ENCODE measurements around the gene EFNB2. TPM values are rescaled to one million over a fixed set of nuclear protein-coding genes. Genes with fewer than 3 reads are reported as not detected.

Gene EFNB2
- total RNA-seq, 2 experiments from 2014 or later = 0.25 to 0.51 TPM

GRCh38 chr13:106471957-106472543, 63.4 kb downstream of the EFNB2 start:
- TF ChIP-seq CTCF (conservative IDR thresholded peaks at IDR 0.05; ENCODE audit: low read length) (no peak), EZH2phosphoT487 (IDR thresholded peaks at IDR 0.05; ENCODE audit: borderline replicate concordance, low read depth, low read length) (no peak)
- POLR2A ChIA-PET = interaction anchor here (0.6 kb wide), 1 partner anchor 1387 kb away, joined by 6 read pairs; no protein-coding TSS in a partner anchor
- intact Hi-C loops (cut with micrococcal nuclease; ENCODE audit: unreplicated experiment) = no loop called here
- Histone ChIP-seq H4K20me1 (ENCODE audit: insufficient read depth, low read length) (no peaks in the 10 kb centered on the region), H3K9me2 (ENCODE audit: insufficient read depth, low read length) (no peaks in the 10 kb centered on the region), H3K9me3 (ENCODE audit: low read length) (no peaks in the 10 kb centered on the region), H3K27ac (ENCODE audit: low read depth, low read length, poor library complexity, severe bottlenecking) (no peak overlapping the region), H3K79me2 (ENCODE audit: insufficient read depth, low read depth, low read length) (no peaks in the 10 kb centered on the region), H3K4me3 (ENCODE audit: low read depth, low read length, poor library complexity, severe bottlenecking) (no peak overlapping the region), H3K4me2 (ENCODE audit: low read length) (no peak overlapping the region), H3K36me3 (ENCODE audit: insufficient read depth, low read length) (no peaks in the 10 kb centered on the region), H2AFZ (ENCODE audit: low read length) (no peak overlapping the region), H3K4me1 (ENCODE audit: insufficient read depth, low read length, poor library complexity, severe bottlenecking) (no peaks in the 10 kb centered on the region)
- DNase-seq (ENCODE audit: low spot score) = no peak
- BruUV-seq (replicated peaks) = no TSS peak
- CTCF ChIA-PET (ENCODE audit: unreplicated experiment) = no interaction called here

GRCh38 chr13:106470576-106470975, 64.9 kb downstream of the EFNB2 start:
- Histone ChIP-seq H4K20me1 (ENCODE audit: insufficient read depth, low read length) (no peaks in the 10 kb centered on the region), H3K79me2 (ENCODE audit: insufficient read depth, low read depth, low read length) (no peaks in the 10 kb centered on the region), H3K36me3 (ENCODE audit: insufficient read depth, low read length) (no peaks in the 10 kb centered on the region), H3K9me2 (ENCODE audit: insufficient read depth, low read length) (no peaks in the 10 kb centered on the region), H3K4me1 (ENCODE audit: insufficient read depth, low read length, poor library complexity, severe bottlenecking) (no peaks in the 10 kb centered on the region), H3K4me3 (ENCODE audit: low read depth, low read length, poor library complexity, severe bottlenecking) (no peak overlapping the region), H2AFZ (ENCODE audit: low read length) (no peak overlapping the region), H3K9me3 (ENCODE audit: low read length) (no peaks in the 10 kb centered on the region), H3K27ac (ENCODE audit: low read depth, low read length, poor library complexity, severe bottlenecking) (no peak overlapping the region), H3K4me2 (ENCODE audit: low read length) (no peak overlapping the region)
- TF ChIP-seq EZH2phosphoT487 (IDR thresholded peaks at IDR 0.05; ENCODE audit: borderline replicate concordance, low read depth, low read length) = no peak
- TF ChIP-seq CTCF (conservative IDR thresholded peaks at IDR 0.05; ENCODE audit: low read length) = no peak
- no peak for DNase-seq (ENCODE audit: low spot score)
- intact Hi-C loops (cut with micrococcal nuclease; ENCODE audit: unreplicated experiment) = no loop called here
- POLR2A ChIA-PET = no interaction called here
- BruUV-seq (replicated peaks) = no TSS peak
- CTCF ChIA-PET (ENCODE audit: unreplicated experiment) = no interaction called here

GRCh38 chr13:106468744-106469590, 66.5 kb downstream of the EFNB2 start:
- ChIA-PET CTCF (ENCODE audit: unreplicated experiment) (no interaction called here), POLR2A (no interaction called here)
- Histone ChIP-seq H2AFZ (ENCODE audit: low read length) (no peak overlapping the region), H3K27ac (ENCODE audit: low read depth, low read length, poor library complexity, severe bottlenecking) (no peak overlapping the region), H3K4me1 (ENCODE audit: insufficient read depth, low read length, poor library complexity, severe bottlenecking) (no peaks in the 10 kb centered on the region), H3K4me3 (ENCODE audit: low read depth, low read length, poor library complexity, severe bottlenecking) (no peak overlapping the region), H4K20me1 (ENCODE audit: insufficient read depth, low read length) (no peaks in the 10 kb centered on the region), H3K4me2 (ENCODE audit: low read length) (no peak overlapping the region), H3K9me2 (ENCODE audit: insufficient read depth, low read length) (no peaks in the 10 kb centered on the region), H3K36me3 (ENCODE audit: insufficient read depth, low read length) (no peaks in the 10 kb centered on the region), H3K79me2 (ENCODE audit: insufficient read depth, low read depth, low read length) (no peaks in the 10 kb centered on the region), H3K9me3 (ENCODE audit: low read length) (no peaks in the 10 kb centered on the region)
- BruUV-seq (replicated peaks) = no TSS peak
- intact Hi-C loops (cut with micrococcal nuclease; ENCODE audit: unreplicated experiment) = no loop called here
- TF ChIP-seq CTCF (conservative IDR thresholded peaks at IDR 0.05; ENCODE audit: low read length) = no peak
- no peak for TF ChIP-seq EZH2phosphoT487 (IDR thresholded peaks at IDR 0.05; ENCODE audit: borderline replicate concordance, low read depth, low read length)
- DNase-seq (ENCODE audit: low spot score) = no peak
